HTR-8/SVneo (cell line): Measurements from ENCODE around the gene KL.

Experiments
- DNase-seq: peaks from one replicate; pipeline ENCODE4 v3.0.0; 2011; ENCODE audit warnings: low spot score, mixed read lengths; ENCODE audit not compliant: insufficient read length
- FAIRE-seq: peaks from 2 replicates; lab custom pipeline; 2011; peaks lifted over from hg19 to GRCh38; lab: Jason Lieb, UNC

The KL gene

GRCh38 chr13:33033051-33033812 lies 17.0 kb downstream of the KL start:
- DNase-seq (no peak), FAIRE-seq (no peak)

GRCh38 chr13:33033986-33034385 lies 17.8 kb downstream of the KL start:
- no peak for FAIRE-seq
- DNase-seq, result no peak

GRCh38 chr13:33034882-33035520 lies 18.8 kb downstream of the KL start:
- no peak for DNase-seq
- no peak for FAIRE-seq

GRCh38 chr13:33037673-33038072 lies 21.4 kb downstream of the KL start:
- no peak for FAIRE-seq
- DNase-seq, result no peak

GRCh38 chr13:33040090-33040489 lies 23.9 kb downstream of the KL start:
- no peak for FAIRE-seq

GRCh38 chr13:33045851-33046592 lies 29.8 kb downstream of the KL start:
- DNase-seq (no peak), FAIRE-seq (no peak)

More at GRCh38 chr13:33040090-33040489, 23.9 kb downstream of the KL start:
- DNase-seq, result no peak

GRCh38 chr13:33050161-33050560 lies 33.9 kb downstream of the KL start:
- FAIRE-seq, result no peak
- no peak for DNase-seq

- FAIRE-seq, result no peak
Measured at GRCh38 chr13:33051632-33052031, 35.4 kb downstream of the KL start.

GRCh38 chr13:33052506-33053280 lies 36.5 kb downstream of the KL start:
- DNase-seq (no peak), FAIRE-seq (no peak)

More at GRCh38 chr13:33051632-33052031, 35.4 kb downstream of the KL start:
- DNase-seq, result no peak

- FAIRE-seq (no peak), DNase-seq (no peak)
Measured at GRCh38 chr13:33053397-33054066, 37.3 kb downstream of the KL start.

- peak; percentile 5 for DNase-seq
- FAIRE-seq, result no peak
Measured at GRCh38 chr13:33057019-33057780, 41.0 kb downstream of the KL start.

GRCh38 chr13:33058776-33059327 lies 42.6 kb downstream of the KL start:
- DNase-seq, result no peak
- FAIRE-seq, result no peak

GRCh38 chr13:33060815-33061214 lies 44.6 kb downstream of the KL start:
- FAIRE-seq (no peak), DNase-seq (no peak)

GRCh38 chr13:33066329-33066728 lies 50.1 kb downstream of the KL start:
- FAIRE-seq (no peak), DNase-seq (no peak)

GRCh38 chr13:33069365-33069764 lies 53.1 kb downstream of the KL start:
- no peak for FAIRE-seq
- no peak for DNase-seq

- FAIRE-seq, result no peak
Measured at GRCh38 chr13:33070713-33071112, 54.5 kb downstream of the KL start.

GRCh38 chr13:33072282-33072681 lies 56.1 kb downstream of the KL start:
- FAIRE-seq (no peak), DNase-seq (no peak)

More at GRCh38 chr13:33070713-33071112, 54.5 kb downstream of the KL start:
- DNase-seq, result no peak

GRCh38 chr13:33072759-33073158 lies 56.5 kb downstream of the KL start:
- FAIRE-seq (no peak), DNase-seq (no peak)

GRCh38 chr13:33073338-33073737 lies 57.1 kb downstream of the KL start:
- FAIRE-seq (no peak), DNase-seq (no peak)
